GM12875 (cell line): Measurements from ENCODE around the gene ALPI.
A peak's percentile ranks its signal among the peaks of the same experiment; 100 is the strongest.

Source experiments
- H3K4me3 ChIP-seq: one replicate; pipeline ENCODE4 v1.5.1; 2011; ENCODE audit warnings: low read depth, low read length, control low read depth
- TF ChIP-seq, protein P1 (sequence below): IDR thresholded peaks from 2 replicates; pipeline ENCODE4 v1.5.1; 2011; ENCODE audit warnings: low read depth, mild to moderate bottlenecking, control low read depth, inconsistent platforms, low read length, moderate library complexity, borderline replicate concordance; ENCODE audit not compliant: insufficient read depth

ALPI gene

DNA sequence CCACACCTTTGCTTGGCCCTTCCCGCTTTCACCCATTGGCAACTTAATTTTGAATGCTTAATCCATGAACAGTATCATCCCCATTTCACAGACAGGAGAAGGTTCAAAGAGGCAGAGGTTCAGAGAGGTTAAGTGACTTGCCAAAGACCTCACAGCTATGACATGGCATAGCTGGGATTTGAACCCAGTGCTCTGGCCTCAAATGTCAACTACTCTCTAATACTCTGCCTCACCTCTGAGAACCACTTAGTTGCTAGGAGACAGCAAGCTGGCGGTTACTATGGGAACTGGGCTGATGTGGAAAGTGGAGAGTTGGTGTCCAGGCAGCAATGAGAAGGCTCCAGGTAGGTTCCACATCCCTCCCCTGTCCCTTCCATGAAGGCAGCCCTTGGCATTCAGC is 48.5 kb downstream of the ALPI start:
- TF ChIP-seq, protein P1, sequence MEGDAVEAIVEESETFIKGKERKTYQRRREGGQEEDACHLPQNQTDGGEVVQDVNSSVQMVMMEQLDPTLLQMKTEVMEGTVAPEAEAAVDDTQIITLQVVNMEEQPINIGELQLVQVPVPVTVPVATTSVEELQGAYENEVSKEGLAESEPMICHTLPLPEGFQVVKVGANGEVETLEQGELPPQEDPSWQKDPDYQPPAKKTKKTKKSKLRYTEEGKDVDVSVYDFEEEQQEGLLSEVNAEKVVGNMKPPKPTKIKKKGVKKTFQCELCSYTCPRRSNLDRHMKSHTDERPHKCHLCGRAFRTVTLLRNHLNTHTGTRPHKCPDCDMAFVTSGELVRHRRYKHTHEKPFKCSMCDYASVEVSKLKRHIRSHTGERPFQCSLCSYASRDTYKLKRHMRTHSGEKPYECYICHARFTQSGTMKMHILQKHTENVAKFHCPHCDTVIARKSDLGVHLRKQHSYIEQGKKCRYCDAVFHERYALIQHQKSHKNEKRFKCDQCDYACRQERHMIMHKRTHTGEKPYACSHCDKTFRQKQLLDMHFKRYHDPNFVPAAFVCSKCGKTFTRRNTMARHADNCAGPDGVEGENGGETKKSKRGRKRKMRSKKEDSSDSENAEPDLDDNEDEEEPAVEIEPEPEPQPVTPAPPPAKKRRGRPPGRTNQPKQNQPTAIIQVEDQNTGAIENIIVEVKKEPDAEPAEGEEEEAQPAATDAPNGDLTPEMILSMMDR, result no peak

DNA sequence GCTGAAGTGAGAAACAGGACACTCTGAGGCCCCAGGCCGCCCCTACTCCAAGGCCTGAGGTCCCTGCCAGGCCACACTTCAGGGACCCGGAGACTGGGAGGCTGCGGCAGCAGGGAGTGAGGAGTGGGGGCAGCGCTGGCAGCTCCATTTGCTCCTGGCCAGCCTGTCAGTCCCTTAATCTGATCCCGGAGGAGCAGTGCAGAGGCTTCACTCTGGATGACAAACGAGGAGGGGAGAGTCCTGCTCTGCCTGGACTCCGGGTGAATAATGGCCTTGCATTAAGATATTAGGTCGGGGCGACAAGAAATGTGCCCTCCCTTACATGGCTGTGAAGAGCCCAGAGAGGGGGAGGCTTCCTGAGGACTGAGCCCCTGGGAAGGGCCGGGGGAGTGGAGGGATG is 49.9 kb downstream of the ALPI start:
- no peak overlapping the region for H3K4me3 ChIP-seq
- TF ChIP-seq, protein P1, result no peak

More for the DNA sequence above, 48.5 kb downstream of the ALPI start:
- no peak overlapping the region for H3K4me3 ChIP-seq

DNA sequence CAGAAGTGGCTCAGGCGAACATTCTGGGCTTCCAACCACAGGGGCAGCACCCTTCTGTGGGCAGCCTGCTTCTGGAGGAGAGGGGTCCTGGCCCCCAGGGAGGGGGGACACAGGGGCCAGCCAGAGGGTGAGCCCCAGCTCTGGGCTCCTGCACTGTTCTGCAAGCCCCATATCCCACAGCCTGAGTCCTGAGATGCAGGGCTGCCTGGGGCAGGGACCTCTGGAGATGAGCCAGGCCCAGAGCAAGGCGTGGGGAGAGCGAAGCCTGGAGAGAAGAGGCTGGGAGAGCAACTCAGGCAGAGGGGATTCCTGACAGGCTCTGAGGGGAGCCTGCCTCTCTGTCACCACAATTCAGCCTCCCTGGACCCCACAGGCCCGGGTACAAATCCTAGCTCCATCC is 50.8 kb downstream of the ALPI start:
- no peak overlapping the region for H3K4me3 ChIP-seq
- TF ChIP-seq, protein P1, result no peak

DNA sequence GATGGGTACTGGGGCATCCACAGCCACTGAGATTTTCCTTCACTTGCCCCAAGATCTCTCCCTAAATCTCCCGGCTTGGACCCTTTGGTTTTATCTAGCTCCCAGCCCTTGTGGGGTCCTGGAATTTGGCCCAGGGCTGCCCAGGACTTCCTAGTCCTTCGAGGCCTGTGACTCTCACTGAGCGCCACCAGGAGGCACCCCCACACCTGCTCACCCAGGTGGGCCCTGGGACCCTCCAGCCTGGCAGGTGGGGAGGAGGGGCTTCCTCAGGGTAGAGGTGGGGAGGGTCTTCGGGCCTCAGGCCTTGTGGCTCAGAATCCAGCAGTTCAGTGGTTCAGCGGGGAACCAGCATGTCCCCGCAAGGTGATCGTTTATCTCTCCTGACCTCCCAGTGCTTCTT is 52.3 kb downstream of the ALPI start:
- no peak overlapping the region for H3K4me3 ChIP-seq
- TF ChIP-seq, protein P1, result 0 out of 2 replicates have a peak, but pooled peaks have one; percentile 3
